ENCODE results near the gene GRM8.

The GRM8 gene

DNA sequence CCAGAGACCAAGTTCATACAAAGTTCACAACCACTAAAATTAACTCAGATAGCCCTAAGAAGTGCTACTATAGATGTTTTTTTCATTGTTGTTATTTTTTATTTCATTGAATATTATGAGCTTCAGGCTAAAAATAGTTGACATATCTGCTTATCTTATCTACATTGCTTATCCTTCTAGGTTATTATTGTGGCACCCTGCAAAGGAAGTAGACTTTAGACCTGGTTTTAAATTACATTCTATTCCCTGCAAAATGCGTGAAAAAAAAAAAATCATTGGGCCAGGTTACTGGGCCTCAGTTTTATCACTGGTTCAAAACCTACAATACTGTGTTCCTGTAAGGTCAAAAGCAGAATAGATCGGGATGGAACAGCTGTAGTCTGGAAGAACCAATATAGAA lies 811.0 kb downstream of the GRM8 start:
- TF ChIP-seq, protein P1, sequence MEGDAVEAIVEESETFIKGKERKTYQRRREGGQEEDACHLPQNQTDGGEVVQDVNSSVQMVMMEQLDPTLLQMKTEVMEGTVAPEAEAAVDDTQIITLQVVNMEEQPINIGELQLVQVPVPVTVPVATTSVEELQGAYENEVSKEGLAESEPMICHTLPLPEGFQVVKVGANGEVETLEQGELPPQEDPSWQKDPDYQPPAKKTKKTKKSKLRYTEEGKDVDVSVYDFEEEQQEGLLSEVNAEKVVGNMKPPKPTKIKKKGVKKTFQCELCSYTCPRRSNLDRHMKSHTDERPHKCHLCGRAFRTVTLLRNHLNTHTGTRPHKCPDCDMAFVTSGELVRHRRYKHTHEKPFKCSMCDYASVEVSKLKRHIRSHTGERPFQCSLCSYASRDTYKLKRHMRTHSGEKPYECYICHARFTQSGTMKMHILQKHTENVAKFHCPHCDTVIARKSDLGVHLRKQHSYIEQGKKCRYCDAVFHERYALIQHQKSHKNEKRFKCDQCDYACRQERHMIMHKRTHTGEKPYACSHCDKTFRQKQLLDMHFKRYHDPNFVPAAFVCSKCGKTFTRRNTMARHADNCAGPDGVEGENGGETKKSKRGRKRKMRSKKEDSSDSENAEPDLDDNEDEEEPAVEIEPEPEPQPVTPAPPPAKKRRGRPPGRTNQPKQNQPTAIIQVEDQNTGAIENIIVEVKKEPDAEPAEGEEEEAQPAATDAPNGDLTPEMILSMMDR (IDR thresholded peaks at IDR 0.05; ENCODE audit: borderline replicate concordance, control extremely low read depth, extremely low read depth, insufficient read depth, missing control alignments): no peak
- DNase-seq (ENCODE audit: low spot score): no peak
- in situ Hi-C loops (cut with MboI; ENCODE audit: low sequenced_read_pairs, unreplicated experiment): no loop called here

DNA sequence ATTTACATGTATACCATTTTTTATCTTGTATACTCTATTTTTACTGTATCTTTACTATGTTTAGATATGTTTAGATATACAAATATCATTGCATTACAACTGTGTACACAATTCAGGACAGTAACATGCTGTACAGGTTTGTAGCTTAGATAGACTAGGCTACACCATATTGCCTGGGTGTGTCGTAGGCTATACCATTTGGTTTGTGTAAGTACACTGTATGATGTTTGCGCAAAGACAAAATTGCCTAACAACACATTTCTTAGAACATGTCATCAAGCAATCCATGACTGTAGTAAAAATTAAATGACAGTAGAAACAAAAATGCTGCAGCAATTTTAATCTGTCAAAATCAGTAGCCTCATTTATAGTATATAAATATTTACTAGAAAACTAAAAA lies 812.2 kb downstream of the GRM8 start:
- in situ Hi-C loops (cut with MboI; ENCODE audit: low sequenced_read_pairs, unreplicated experiment): no loop called here
- DNase-seq (ENCODE audit: low spot score): no peak
- TF ChIP-seq, protein P1 (IDR thresholded peaks at IDR 0.05; ENCODE audit: borderline replicate concordance, control extremely low read depth, extremely low read depth, insufficient read depth, missing control alignments): no peak

DNA sequence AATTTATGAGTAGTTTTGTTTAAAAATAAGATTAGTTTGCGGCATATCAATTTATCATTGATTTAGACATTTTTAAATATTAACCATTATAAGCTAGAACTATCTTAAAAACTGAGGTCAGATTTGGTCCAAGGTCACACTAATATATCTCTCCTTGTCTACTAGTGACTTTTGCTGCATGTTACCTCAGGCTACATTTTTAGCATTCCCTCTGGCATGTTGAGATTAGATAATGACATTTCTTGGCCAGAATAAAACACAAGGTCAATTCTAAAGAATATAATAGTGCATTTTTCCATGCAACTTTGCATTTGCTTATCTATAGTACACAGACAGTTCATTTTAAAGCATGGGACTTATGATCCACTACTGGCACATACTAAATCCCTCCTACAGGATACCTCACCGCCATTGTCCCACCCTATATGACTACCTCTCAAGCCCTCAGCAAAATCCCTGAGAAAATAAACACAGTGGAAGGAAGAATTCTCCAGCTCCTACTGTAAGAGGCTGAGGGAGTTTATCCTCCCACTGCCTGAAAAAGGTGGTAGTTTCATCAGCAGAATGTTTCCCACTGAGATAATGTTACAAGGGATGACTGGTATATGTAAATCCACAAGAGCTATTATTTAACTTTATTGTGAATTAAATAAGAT lies 816.4 kb downstream of the GRM8 start:
- TF ChIP-seq, protein P1 (IDR thresholded peaks at IDR 0.05; ENCODE audit: borderline replicate concordance, control extremely low read depth, extremely low read depth, insufficient read depth, missing control alignments): no peak
- in situ Hi-C loops (cut with MboI; ENCODE audit: low sequenced_read_pairs, unreplicated experiment): no loop called here
- DNase-seq (ENCODE audit: low spot score): no peak

DNA sequence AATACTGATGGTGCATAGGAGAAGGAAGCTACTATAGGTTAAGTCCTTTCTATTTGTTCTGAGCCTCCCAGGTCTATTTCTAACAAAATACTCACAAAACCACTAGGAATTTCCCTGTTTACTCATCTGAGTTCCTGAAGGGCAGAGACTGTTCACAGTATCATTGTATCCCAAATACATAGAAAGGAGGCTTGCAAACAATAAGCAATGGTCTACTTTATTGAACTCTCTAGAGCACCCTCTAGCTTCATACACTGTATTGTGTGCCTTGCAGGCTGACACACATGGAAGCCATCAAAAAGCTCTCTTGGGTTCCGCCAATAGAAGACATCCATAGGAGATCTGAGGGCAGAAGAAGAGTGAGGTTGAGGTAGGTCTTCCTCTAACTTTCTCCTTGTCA lies 826.1 kb downstream of the GRM8 start:
- no peak for DNase-seq (ENCODE audit: low spot score)
- TF ChIP-seq, protein P1 (IDR thresholded peaks at IDR 0.05; ENCODE audit: borderline replicate concordance, control extremely low read depth, extremely low read depth, insufficient read depth, missing control alignments): no peak
- in situ Hi-C loops (cut with MboI; ENCODE audit: low sequenced_read_pairs, unreplicated experiment): no loop called here

DNA sequence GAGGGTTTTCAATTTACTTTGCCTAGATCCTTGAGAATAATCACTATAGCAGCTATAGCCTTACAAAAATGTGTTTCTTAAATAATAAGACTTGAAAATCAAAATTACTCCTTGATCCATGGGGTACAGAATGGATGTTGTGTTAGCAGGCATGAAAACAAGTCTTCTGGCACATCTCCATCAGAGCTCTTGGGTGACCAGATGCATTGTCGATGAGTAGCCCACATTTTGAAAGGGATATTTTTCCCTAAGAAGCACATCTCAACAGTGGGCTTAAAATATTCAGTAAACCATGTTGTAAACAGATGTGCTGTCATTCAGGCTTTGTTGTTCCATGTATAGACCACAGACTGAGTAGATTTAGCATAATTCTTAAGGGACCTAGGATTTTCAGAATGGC lies 827.8 kb downstream of the GRM8 start:
- in situ Hi-C loops (cut with MboI; ENCODE audit: low sequenced_read_pairs, unreplicated experiment): no loop called here
- DNase-seq (ENCODE audit: low spot score): no peak
- TF ChIP-seq, protein P1 (IDR thresholded peaks at IDR 0.05; ENCODE audit: borderline replicate concordance, control extremely low read depth, extremely low read depth, insufficient read depth, missing control alignments): no peak

DNA sequence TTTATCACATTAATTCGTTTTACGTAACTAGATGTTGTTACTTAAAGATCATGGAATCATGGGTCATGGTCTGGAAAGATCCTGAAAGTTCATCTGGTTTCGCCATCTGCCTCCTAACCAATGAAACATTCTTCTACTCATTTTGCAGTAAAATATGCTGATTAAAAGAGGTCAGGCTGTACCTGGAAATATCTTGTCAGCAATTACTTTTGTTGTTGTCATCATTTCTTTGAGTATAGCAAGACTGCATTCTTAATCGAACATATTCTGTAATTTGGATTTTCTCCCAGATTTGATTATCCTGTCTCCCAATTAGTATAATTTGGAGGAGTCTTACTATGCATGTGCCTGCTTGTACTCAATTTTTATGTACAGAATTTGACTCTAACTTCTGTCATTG lies 833.7 kb downstream of the GRM8 start:
- TF ChIP-seq, protein P1 (IDR thresholded peaks at IDR 0.05; ENCODE audit: borderline replicate concordance, control extremely low read depth, extremely low read depth, insufficient read depth, missing control alignments): no peak
- no peak for DNase-seq (ENCODE audit: low spot score)
- in situ Hi-C loops (cut with MboI; ENCODE audit: low sequenced_read_pairs, unreplicated experiment): no loop called here

Measured in GM13976 (cell line).